Common myeloid progenitor, CD34-positive (primary cell): Measurements from ENCODE around the gene ARHGAP15. TPM values are rescaled to one million over a fixed set of nuclear protein-coding genes. Genes with fewer than 3 reads are reported as not detected.

Experiments
- CTCF ChIA-PET: fragments of 350-600 bp; sonication (Branson Sonifier 250); formaldehyde crosslinking; loops from one replicate; lab custom pipeline; 2021; ENCODE audit warnings: antibody characterized with exemption; lab: Charles Lee
- POLR2A ChIA-PET: fragments of 350-600 bp; sonication (Branson Sonifier 250); formaldehyde crosslinking; loops from one replicate; lab custom pipeline; 2021; ENCODE audit warnings: antibody characterized with exemption; lab: Charles Lee
- DNase-seq, 3 donors: peaks; one replicate each; pipeline versions ENCODE4 v3.0.0 to v3.0.0-alpha.2; 2013
- H3K27ac ChIP-seq, 2 experiments: 1 replicate in 1 of 2; 2 replicates in 1 of 2; pipeline ENCODE4 v1.7.0; 2013; ENCODE audit warnings: inconsistent platforms in 2 of 2, low read length in 2 of 2, mild to moderate bottlenecking in 2 of 2, low read depth in 1 of 2, moderate library complexity in 1 of 2; ENCODE audit not compliant: severe bottlenecking in 2 of 2, insufficient read depth in 1 of 2, poor library complexity in 1 of 2
- H3K27me3 ChIP-seq, 5 experiments: replicated peaks in 2 of 5; 1 replicate in 3 of 5; 2 replicates in 2 of 5; pipeline versions ENCODE4 v1.6.1 to v1.7.0; 2013; ENCODE audit warnings: low read length in 4 of 5, mild to moderate bottlenecking in 2 of 5, moderate library complexity in 2 of 5, inconsistent platforms in 1 of 5; ENCODE audit not compliant: insufficient read depth in 5 of 5, control insufficient read depth in 4 of 5
- H3K36me3 ChIP-seq, 4 experiments: 1 replicate in 2 of 4; 2 replicates in 2 of 4; pipeline versions ENCODE4 v1.6.1 to v1.7.0; 2013; ENCODE audit warnings: low read length in 3 of 4, control low read depth in 1 of 4, mild to moderate bottlenecking in 1 of 4; ENCODE audit not compliant: control insufficient read depth in 4 of 4, insufficient read depth in 4 of 4
- H3K4me1 ChIP-seq, 4 experiments: 1 replicate in 3 of 4; 2 replicates in 1 of 4; pipeline versions ENCODE4 v1.6.1 to v1.7.1; 2013; ENCODE audit warnings: low read length in 3 of 4, mild to moderate bottlenecking in 3 of 4, control low read depth in 1 of 4, inconsistent platforms in 1 of 4, moderate library complexity in 1 of 4; ENCODE audit not compliant: control insufficient read depth in 4 of 4, insufficient read depth in 4 of 4; ENCODE audit errors: control extremely low read depth in 1 of 4
- H3K4me3 ChIP-seq, 7 experiments: 1 replicate in 4 of 7; 2 replicates in 3 of 7; pipeline versions ENCODE4 v1.5.1 to v1.7.0; 2013; ENCODE audit warnings: mild to moderate bottlenecking in 7 of 7, low read length in 6 of 7, moderate library complexity in 6 of 7, inconsistent platforms in 2 of 7, low read depth in 2 of 7, control low read depth in 1 of 7; ENCODE audit not compliant: insufficient read depth in 4 of 7, control insufficient read depth in 1 of 7; ENCODE audit errors: extremely low read depth in 1 of 7
- H3K9me3 ChIP-seq, 5 experiments: 1 replicate in 4 of 5; 2 replicates in 1 of 5; pipeline versions ENCODE4 v1.6.1 to v1.7.1; 2013; ENCODE audit warnings: low read length in 4 of 5, mild to moderate bottlenecking in 2 of 5, inconsistent platforms in 1 of 5, low read depth in 1 of 5, moderate library complexity in 1 of 5; ENCODE audit not compliant: control insufficient read depth in 4 of 5, insufficient read depth in 2 of 5; ENCODE audit errors: control extremely low read depth in 1 of 5
- WGBS: methylation state at CpG from one replicate; pipeline ENCODE4 v1.1.5; 2013; ENCODE audit not compliant: insufficient coverage; 5-methylcytosine and 5-hydroxymethylcytosine counted together
- polyA plus RNA-seq: library from polyadenylated mRNA; unstranded; fragments of 120-200 nt; gene quantifications from one replicate; pipeline ENCODE4 v1.2.1, GENCODE V29; 2013

Gene ARHGAP15
- 141 TPM for polyA plus RNA-seq

DNA sequence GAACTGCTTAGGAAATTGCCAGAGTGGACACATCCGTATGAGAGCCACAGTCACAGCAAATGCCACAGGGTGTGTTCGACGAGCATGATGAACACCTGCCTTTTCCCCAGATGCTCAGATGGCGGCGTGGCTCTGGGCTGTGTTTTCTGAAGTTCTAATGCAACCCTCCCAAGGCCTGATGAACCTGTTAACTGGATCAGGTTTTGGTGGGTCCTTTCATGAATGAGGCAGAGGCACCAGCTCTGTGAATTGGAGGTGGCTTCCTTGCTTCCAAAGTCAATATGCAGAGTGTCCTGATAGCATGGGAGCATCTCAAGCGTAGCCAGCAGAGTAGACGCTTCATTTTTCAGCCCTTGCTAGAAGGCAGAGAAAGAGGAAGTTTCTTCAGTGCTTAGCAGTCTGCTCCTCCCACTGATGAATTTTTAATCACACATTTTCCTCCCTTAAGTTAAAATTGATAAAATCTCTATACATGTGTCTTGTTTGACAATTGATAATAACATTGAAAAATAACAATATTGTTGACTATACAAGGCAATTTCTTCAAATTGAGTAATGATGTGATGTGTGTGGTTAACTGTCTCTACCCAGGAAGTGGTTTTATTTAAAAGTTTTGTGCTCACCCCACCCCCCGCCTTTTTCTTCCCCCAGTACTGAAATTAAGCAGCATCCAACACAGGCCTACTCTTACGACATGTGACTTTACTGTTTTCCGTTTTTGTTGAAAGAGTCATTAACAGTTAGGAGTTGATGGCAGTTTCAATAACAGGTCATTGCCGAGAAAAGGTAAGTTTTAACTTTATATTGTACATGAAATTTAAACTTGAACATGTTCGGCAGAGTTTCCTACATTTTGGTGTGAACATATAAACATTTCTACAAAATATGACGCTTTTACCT lies at the start of gene ARHGAP15:
TSS of gene ARHGAP15 (plus strand) at position 739 of the 900 bp plus-strand sequence.
- H3K4me3 ChIP-seq: peak within 1 kb of the TSS in 6 of 7 experiments; percentile 62 to 97 (median 78)
- peak; percentile 88 to 96 (median 94) for DNase-seq
- no peaks in the 10 kb centered on the region for H3K36me3 ChIP-seq
- WGBS: 0% methylated on average over 7 of the region's 13 CpGs
- POLR2A ChIA-PET: no interaction called here
- H3K4me1 ChIP-seq: peaks cover 36 to 72% (median 47%) of the 10 kb centered on the region in 4 experiments
- H3K9me3 ChIP-seq: no peaks in the 10 kb centered on the region
- H3K27me3 ChIP-seq: no peaks in the 10 kb centered on the region
- CTCF ChIA-PET: interaction anchor here (0.8 to 7.5 kb wide), 9 partner anchors 11 to 129 kb away, joined by 3 to 63 read pairs (median 4); no protein-coding TSS in a partner anchor
- peak within 1 kb of the TSS; percentile 93 to 96 for H3K27ac ChIP-seq

DNA sequence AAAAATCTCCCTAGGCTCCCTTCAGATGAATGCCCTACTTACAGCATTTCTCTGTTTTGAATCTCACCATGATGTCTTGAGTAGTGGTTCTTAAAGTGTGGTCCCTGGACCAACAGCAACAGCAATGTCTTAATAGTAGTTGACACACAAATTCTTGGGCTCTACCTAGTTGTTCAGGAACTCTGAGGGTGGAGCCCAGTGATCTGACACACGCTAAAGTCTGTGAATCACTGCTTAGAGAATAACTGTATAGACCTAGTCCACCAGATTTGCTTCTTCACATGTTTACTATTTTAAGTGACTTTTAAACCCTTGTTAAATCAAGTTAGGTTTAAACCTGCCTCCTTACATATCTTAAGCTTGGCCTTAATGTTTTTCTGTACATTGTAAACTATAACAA lies 47.6 kb upstream of the ARHGAP15 start:
- ChIA-PET CTCF (interaction anchor here (1.3 to 1.9 kb wide), 2 partner anchors 8 to 29 kb away, joined by 4 to 5 read pairs; no protein-coding TSS in a partner anchor), POLR2A (no interaction called here)
- no peak for DNase-seq
- WGBS: no CpG with 5 or more reads among the region's 1 CpG
- Histone ChIP-seq H3K4me1 (peaks cover 0 to 3% (median 2%) of the 10 kb centered on the region in 4 experiments), H3K4me3 (no peak overlapping the region), H3K27ac (no peak overlapping the region), H3K9me3 (no peaks in the 10 kb centered on the region), H3K27me3 (no peaks in the 10 kb centered on the region), H3K36me3 (no peaks in the 10 kb centered on the region)

DNA sequence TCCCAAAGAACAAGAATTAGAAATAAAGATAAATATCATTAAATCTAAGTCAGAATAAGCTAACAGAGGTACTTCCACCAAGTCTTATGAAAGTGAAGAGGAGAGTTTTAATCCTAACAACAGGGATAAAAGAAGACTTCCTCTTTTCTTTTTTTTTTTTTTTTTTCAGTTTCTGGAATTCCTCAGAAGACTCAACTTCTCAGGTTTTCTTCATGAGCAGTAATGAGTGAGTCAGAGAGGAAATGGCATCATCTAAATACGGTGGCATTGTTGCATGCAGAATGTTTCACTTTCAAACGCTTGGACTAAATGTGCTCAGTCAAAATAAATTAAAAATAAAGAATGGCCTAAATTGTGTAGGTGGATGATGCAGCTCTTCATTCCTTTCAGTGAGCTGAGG lies 45.6 kb upstream of the ARHGAP15 start:
- no peak overlapping the region for H3K4me3 ChIP-seq
- CTCF ChIA-PET: interaction anchor here (0.7 to 0.9 kb wide), 2 partner anchors 94 to 176 kb away, joined by 3 read pairs; no protein-coding TSS in a partner anchor

DNA sequence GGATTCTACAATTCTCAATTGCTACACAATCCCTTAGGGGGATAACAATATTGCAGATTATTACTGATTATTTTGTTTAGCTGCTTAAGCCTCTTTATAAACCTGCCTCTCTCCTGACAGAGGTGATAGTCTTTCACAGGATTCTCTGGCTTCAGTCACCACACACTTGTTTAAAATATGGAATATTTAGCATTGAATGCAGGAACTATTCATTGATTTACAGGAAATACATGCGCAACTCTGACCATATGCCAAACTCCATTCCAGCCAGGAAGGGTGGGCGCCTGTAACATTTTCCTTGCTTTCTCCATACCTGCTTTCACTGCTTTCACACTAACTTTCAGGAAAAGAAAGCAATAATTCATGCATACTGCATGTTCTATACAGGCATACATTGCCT lies 44.8 kb upstream of the ARHGAP15 start:
- no peak for DNase-seq
- ChIA-PET CTCF (no interaction called here), POLR2A (no interaction called here)
- H3K4me3 ChIP-seq: no peak overlapping the region
- H3K27ac ChIP-seq: no peak overlapping the region
- H3K4me1 ChIP-seq: peaks cover 0 to 3% (median 2%) of the 10 kb centered on the region in 4 experiments
- no peaks in the 10 kb centered on the region for H3K9me3 ChIP-seq
- no peaks in the 10 kb centered on the region for H3K27me3 ChIP-seq
- no peaks in the 10 kb centered on the region for H3K36me3 ChIP-seq
- 100% methylated on average over 2 of the region's 2 CpGs for WGBS

More for the DNA sequence above, 45.6 kb upstream of the ARHGAP15 start:
- peak; percentile 60 to 84 (median 64) for DNase-seq
- Histone ChIP-seq H3K4me1 (peaks cover 0 to 3% (median 2%) of the 10 kb centered on the region in 4 experiments), H3K36me3 (no peaks in the 10 kb centered on the region), H3K9me3 (no peaks in the 10 kb centered on the region), H3K27ac (no peak overlapping the region), H3K27me3 (no peaks in the 10 kb centered on the region)
- POLR2A ChIA-PET: no interaction called here
- no CpG with 5 or more reads among the region's 2 CpGs for WGBS

DNA sequence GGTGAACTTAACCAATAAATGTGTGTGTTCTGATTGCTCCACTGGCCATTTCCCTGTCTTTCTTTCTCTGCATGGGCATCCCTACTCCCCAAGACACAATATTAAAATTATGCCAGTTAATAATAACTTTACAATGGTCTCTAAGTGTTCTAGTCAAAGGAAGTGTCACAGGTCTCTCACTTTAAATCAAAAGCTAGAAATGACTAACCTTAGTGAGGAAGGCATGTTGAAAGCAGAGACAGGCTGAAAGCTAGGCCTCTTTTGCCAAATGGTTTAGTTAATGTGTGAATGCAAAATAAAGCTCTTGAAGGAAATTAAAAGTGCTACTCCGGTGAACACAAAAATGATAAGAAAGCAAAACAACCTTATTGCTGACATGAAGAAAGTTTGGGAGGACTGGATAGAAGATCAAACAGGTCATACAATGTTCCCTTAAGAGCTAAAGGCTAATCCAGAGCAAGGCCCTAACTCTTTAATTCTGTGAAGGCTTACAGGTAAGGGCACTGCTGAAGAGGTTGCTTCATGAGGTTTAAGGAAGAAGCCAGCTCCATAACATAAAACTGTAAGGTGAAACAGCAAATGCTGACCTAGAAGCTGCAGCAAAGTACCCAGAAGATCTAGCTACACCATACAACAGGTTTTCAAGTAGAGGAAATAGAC lies 44.0 kb upstream of the ARHGAP15 start:
- Histone ChIP-seq H3K27ac (no peak overlapping the region), H3K4me3 (no peak overlapping the region), H3K4me1 (peaks cover 0 to 3% (median 2%) of the 10 kb centered on the region in 4 experiments), H3K36me3 (no peaks in the 10 kb centered on the region), H3K9me3 (no peaks in the 10 kb centered on the region), H3K27me3 (no peaks in the 10 kb centered on the region)
- WGBS: 100% methylated on average over 1 of the region's 1 CpG
- no peak for DNase-seq
- ChIA-PET POLR2A (no interaction called here), CTCF (interaction anchor here (0.8 kb wide), 1 partner anchor 52 kb away, joined by 3 read pairs; no protein-coding TSS in a partner anchor)

DNA sequence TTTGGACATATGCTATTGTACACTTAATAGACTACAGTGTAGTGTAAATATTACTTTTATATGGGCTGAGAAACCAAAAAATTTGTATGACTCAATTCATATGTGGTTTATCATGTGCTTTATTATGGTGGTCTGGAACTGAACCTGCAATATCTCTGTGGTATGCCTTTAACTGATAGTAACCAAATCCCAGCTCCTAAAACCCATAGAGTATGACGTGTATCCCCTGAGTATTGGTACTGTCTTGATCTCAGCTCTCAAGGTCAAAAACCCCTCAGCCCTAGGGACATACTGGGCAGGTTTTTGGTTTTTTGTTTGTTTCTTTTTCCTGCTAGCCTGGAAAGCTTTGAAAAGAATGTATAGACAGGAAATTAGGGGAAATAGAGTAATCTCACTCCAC lies 42.2 kb upstream of the ARHGAP15 start:
- Histone ChIP-seq H3K27me3 (no peaks in the 10 kb centered on the region), H3K27ac (no peak overlapping the region), H3K9me3 (no peaks in the 10 kb centered on the region), H3K4me3 (no peak overlapping the region), H3K4me1 (peaks cover 0 to 3% (median 2%) of the 10 kb centered on the region in 4 experiments), H3K36me3 (no peaks in the 10 kb centered on the region)
- ChIA-PET CTCF (interaction anchor here (1.0 to 2.6 kb wide), 4 partner anchors 8 to 24 kb away, joined by 3 to 10 read pairs (median 5); no protein-coding TSS in a partner anchor), POLR2A (no interaction called here)
- no peak for DNase-seq
- no CpG with 5 or more reads among the region's 1 CpG for WGBS
